ENCODE results near the gene AIM2.
"Not testable (repeated sequence)": the region's sequence is repeated elsewhere in the genome, so short reads cannot be mapped to it uniquely, and the experiment has no call there.

- not testable (repeated sequence) for TF ChIP-seq CTCF (IDR thresholded peaks at IDR 0.05); POLR2AphosphoS5 (IDR thresholded peaks at IDR 0.05; ENCODE audit: insufficient read depth in 1 of 2, low read depth in 1 of 2)
These were observed 26.5 kb upstream of the AIM2 start for GRCh38 chr1:159103021-159103420.

Measured in vagina (tissue), 2 donors.